ENCODE data around the gene CFP.

DNA sequence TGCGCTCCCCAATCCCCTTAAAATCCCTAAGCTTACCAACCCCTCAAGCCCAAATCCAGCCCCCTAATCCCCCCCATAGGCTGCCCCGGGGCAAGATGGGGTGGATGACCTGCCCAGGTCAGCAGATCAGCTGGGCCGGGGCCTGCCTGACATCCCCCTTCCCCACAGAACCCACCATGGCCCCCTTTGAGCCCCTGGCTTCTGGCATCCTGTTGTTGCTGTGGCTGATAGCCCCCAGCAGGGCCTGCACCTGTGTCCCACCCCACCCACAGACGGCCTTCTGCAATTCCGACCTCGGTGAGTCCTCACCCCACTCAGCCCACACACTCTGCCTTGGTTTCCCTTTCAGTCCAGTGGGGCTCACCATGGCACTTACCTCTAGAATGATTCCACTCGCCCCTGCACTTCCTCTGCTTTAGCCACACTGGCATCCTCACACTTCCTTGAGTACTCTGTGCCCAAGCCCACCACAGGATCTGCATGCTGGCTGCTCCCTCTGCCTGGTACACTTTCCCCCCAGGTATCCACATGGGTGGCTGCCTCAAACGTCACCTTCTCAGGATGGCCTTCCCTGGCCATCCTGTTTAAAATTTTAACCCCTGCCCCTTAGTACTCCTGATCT lies 46.4 kb downstream of the CFP start:
- TF ChIP-seq, protein P1, sequence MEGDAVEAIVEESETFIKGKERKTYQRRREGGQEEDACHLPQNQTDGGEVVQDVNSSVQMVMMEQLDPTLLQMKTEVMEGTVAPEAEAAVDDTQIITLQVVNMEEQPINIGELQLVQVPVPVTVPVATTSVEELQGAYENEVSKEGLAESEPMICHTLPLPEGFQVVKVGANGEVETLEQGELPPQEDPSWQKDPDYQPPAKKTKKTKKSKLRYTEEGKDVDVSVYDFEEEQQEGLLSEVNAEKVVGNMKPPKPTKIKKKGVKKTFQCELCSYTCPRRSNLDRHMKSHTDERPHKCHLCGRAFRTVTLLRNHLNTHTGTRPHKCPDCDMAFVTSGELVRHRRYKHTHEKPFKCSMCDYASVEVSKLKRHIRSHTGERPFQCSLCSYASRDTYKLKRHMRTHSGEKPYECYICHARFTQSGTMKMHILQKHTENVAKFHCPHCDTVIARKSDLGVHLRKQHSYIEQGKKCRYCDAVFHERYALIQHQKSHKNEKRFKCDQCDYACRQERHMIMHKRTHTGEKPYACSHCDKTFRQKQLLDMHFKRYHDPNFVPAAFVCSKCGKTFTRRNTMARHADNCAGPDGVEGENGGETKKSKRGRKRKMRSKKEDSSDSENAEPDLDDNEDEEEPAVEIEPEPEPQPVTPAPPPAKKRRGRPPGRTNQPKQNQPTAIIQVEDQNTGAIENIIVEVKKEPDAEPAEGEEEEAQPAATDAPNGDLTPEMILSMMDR (IDR thresholded peaks at IDR 0.05), result no peak
- TF ChIP-seq POLR2A (IDR thresholded peaks at IDR 0.05), result no peak
